ENCODE measurements around the gene PNPLA2. TPM values are rescaled to one million over a fixed set of nuclear protein-coding genes. Genes with fewer than 3 reads are reported as not detected.

PNPLA2 gene
- total RNA-seq, 2 experiments from 2014 or later, result 15.5 to 22.6 TPM

DNA sequence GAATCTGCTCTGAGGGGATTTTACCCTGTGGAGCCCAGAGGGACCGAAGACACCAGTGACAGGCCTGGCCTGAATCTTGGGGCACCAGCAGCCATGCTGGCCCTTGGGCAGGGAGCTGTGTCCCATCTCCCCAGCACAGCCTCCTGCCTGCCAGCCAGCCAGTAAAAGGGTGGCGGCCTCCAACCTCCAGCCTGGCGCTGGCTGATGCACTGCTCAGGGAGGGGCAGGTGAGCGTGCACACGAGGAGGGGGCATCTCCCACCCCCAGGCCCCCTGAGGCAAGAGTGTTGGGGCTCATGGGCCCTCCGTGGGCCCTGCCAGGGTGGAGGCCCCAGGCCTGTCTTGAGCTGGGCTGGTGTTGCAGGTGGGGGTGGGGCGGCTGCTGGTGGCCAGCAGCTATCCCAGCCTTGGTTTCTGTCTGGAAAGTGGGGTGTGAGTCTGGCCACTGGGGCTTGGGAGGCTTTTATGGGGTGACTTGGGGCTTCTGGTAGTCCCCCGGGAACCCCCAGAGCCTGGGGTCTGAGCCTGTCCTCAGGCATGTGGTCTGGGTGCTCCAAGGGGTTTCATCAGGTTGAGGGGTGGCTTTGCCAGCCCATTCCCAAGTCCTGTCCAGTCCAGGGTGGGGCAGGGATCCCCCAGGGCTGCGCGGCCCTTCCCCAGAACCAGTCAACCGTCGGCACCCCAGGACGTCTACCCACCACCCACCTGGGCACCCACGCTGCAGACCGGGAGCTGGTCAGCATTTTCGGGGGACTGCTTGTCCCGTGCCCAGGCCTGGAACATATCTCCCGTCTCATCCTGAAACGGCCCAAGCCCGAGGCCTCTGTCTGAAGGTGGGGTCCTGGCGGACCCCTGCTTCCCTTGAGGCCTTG lies 41.8 kb downstream of the PNPLA2 start:
- no peak overlapping the region for H3K27ac Mint-ChIP-seq

DNA sequence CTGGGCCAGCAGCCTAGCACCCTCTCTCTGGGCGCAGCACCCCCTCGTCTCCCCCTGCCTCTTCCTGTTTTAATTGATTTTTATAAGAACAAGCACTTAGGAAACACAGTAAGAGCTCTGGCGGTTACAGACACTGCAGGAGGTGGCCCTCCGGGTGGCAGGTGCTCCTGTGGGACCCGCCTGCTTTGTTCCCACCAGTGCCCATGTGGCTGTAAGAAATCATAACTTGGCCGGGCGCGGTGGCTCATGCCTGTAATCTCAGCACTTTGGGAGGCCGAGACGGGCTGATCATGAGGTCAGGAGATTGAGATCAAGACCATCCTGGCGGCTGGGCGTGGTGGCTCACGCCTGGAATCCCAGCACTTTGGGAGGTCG lies 42.4 kb downstream of the PNPLA2 start:
- Mint-ChIP-seq H3K27me3 (ENCODE audit: low read depth) (no peaks in the 10 kb centered on the region), H3K9me3 (no peaks in the 10 kb centered on the region), H3K36me3 (ENCODE audit: low read depth) (no peaks in the 10 kb centered on the region), H3K4me3 (no peak overlapping the region), H3K27ac (no peak overlapping the region), H3K4me1 (ENCODE audit: low read depth) (no peaks in the 10 kb centered on the region)
- CTCF ChIA-PET, result interaction anchor here (0.6 kb wide), 1 partner anchor 625 kb away, joined by 3 read pairs; no protein-coding TSS in a partner anchor
- no peak for DNase-seq
- intact Hi-C loops (cut with micrococcal nuclease), result no loop called here

More for the DNA sequence above, 41.8 kb downstream of the PNPLA2 start:
- H3K27me3 Mint-ChIP-seq (ENCODE audit: low read depth), result no peaks in the 10 kb centered on the region
- no peaks in the 10 kb centered on the region for H3K9me3 Mint-ChIP-seq
- no peaks in the 10 kb centered on the region for H3K36me3 Mint-ChIP-seq (ENCODE audit: low read depth)
- CTCF ChIA-PET, result interaction anchor here (0.6 kb wide), 1 partner anchor 625 kb away, joined by 3 read pairs; no protein-coding TSS in a partner anchor
- intact Hi-C loops (cut with micrococcal nuclease), result no loop called here
- H3K4me3 Mint-ChIP-seq, result no peak overlapping the region
- DNase-seq, result no peak
- no peaks in the 10 kb centered on the region for H3K4me1 Mint-ChIP-seq (ENCODE audit: low read depth)

DNA sequence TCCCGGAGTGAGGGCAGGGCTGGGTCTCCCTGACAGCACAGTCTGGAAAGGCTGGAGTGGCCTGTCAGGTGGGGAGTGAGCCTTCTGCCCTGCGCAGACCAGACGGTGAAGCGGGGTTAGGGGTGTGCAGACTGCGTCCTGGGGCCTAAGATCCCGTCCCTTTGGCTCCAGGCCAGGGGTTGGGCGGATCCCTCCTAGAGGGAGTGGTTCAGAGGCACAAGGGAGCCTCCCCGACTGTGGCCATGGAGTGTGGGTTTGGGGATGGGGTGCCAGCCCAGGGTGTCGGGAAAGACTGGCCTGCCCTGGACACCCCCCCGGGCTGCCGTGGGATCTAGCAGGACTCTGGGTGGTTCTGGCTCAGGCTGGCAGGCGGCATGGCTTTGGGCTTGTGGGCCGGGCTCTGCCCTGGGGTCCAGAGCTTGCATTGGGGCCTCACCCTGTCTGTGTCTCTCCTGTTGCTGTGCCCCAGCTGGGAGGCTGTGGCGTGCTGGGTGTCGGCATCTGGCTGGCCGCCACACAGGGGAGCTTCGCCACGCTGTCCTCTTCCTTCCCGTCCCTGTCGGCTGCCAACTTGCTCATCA lies 43.5 kb downstream of the PNPLA2 start:
- Mint-ChIP-seq H3K27me3 (ENCODE audit: low read depth) (no peaks in the 10 kb centered on the region), H3K9me3 (no peaks in the 10 kb centered on the region), H3K4me3 (no peak overlapping the region), H3K36me3 (ENCODE audit: low read depth) (no peaks in the 10 kb centered on the region), H3K4me1 (ENCODE audit: low read depth) (no peaks in the 10 kb centered on the region), H3K27ac (no peak overlapping the region)
- intact Hi-C loops (cut with micrococcal nuclease), result no loop called here
- CTCF ChIA-PET, result no interaction called here
- DNase-seq, result no peak

DNA sequence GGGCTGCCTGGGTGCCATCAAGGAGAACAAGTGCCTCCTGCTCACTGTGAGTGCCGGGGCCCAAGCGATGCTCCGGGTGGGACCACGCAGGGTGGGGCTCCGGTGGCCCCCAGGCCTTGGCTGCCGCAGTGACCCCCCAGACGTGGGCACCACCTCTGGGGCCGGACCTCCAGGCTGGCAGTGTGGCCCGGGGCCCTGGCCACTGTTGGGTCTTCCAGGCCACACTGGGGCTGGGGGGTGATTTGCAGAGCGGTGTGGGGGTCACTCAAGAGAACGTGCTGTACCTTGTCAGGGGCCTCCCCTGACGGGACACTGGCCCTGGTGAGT lies 43.9 kb downstream of the PNPLA2 start:
- Mint-ChIP-seq H3K36me3 (ENCODE audit: low read depth) (no peaks in the 10 kb centered on the region), H3K27ac (no peak overlapping the region), H3K4me3 (no peak overlapping the region), H3K27me3 (ENCODE audit: low read depth) (no peaks in the 10 kb centered on the region), H3K9me3 (no peaks in the 10 kb centered on the region), H3K4me1 (ENCODE audit: low read depth) (no peaks in the 10 kb centered on the region)
- CTCF ChIA-PET, result no interaction called here
- intact Hi-C loops (cut with micrococcal nuclease), result no loop called here
- DNase-seq, result no peak

DNA sequence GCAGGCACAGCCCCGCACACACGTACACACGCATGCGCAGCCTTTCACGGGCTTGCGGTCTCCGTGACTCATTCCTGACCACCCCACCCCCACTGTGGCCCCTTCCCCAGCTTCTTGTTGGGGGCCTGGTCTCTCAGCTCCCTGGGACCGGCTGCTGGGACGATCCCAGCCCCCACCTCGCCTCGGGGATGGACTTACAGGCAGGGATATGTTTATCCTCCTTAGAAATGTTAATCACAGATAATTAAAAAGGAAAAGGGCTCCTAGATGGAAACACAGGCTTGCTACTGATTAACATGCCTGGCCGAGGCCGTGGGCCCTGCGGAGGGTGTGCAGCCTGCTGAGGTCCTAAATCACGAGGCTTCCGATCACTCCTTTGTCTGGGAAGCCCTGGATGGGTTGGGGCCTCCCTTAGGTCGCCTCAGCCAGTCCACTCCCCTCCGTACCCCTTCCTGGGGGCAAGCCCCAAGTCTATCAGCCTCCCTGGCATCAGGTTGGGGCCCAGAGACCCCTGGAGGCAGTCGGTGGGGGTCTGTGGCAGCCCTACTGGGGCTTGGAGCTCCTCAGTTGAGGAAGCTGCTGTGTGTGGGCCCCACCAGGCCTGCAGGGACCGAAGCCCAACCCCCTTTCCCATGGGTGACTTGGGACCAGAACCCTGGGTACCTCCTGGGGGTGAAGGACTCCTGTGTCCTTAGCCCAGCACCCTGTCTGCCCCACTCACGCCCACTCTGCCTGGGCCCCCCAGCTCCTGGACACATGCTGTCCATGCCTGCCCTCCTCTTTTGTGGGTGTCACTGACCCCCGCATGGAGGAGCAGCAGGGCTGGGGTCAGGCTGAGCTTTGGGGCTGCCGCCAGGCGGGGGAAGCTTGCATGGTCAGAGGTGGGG lies 44.6 kb downstream of the PNPLA2 start:
- Mint-ChIP-seq H3K4me3 (no peak overlapping the region), H3K36me3 (ENCODE audit: low read depth) (no peaks in the 10 kb centered on the region), H3K27ac (no peak overlapping the region), H3K9me3 (no peaks in the 10 kb centered on the region), H3K27me3 (ENCODE audit: low read depth) (no peaks in the 10 kb centered on the region), H3K4me1 (ENCODE audit: low read depth) (no peaks in the 10 kb centered on the region)
- no peak for DNase-seq
- CTCF ChIA-PET, result interaction anchor here (1.3 kb wide), 1 partner anchor 15 kb away, joined by 6 read pairs; no protein-coding TSS in a partner anchor
- intact Hi-C loops (cut with micrococcal nuclease), result no loop called here

DNA sequence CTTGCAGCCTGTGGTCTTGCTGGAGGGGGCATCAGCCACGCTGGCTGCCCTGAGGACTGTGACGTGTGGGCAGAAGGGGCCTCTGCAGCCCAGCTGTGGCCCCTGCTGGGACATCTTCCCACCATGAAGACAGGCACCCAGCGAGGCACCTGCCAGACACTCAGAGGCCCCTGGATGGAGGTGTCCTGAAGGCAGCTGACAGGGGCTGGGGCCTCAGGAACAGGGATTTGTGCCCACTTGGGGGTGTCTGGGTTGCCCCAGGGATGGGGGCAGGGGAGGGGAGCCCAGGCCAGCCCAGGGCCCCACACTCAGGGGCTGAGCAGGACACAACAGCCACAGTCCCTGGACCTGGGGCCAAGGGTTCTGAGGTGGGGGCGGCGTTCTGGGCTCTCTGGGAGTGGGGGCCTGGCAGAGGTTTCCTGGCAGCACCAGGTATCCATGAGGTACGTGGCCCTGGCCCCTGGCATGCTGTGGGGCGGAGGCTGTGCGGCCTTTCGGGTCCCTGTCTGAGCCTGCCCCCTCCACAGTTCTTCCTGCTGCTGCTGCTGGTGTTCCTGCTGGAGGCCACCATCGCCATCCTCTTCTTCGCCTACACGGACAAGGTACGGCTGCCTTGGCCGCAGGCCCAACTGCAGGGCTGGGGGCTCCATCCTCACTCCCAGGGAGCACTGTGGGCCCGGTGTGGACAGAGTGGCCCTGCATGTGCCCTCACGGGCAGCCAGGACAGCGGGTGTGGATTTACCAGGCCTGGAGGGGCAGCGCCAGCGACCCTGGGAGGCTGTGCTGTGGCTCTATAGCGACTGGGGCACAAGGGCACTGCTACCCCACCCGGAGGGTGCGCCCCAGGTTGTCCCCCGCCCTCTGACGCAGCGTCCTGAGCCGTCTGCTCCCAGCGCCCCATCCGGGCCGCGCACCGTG lies 45.5 kb downstream of the PNPLA2 start:
- H3K4me3 Mint-ChIP-seq, result no peak overlapping the region
- H3K27me3 Mint-ChIP-seq (ENCODE audit: low read depth), result no peaks in the 10 kb centered on the region
- no peak overlapping the region for H3K27ac Mint-ChIP-seq
- H3K4me1 Mint-ChIP-seq (ENCODE audit: low read depth), result no peaks in the 10 kb centered on the region
- intact Hi-C loops (cut with micrococcal nuclease), result no loop called here
- no peaks in the 10 kb centered on the region for H3K36me3 Mint-ChIP-seq (ENCODE audit: low read depth)
- CTCF ChIA-PET, result interaction anchor here (1.3 kb wide), 1 partner anchor 16 kb away, joined by 6 read pairs; no protein-coding TSS in a partner anchor
- no peak for DNase-seq
- no peaks in the 10 kb centered on the region for H3K9me3 Mint-ChIP-seq

DNA sequence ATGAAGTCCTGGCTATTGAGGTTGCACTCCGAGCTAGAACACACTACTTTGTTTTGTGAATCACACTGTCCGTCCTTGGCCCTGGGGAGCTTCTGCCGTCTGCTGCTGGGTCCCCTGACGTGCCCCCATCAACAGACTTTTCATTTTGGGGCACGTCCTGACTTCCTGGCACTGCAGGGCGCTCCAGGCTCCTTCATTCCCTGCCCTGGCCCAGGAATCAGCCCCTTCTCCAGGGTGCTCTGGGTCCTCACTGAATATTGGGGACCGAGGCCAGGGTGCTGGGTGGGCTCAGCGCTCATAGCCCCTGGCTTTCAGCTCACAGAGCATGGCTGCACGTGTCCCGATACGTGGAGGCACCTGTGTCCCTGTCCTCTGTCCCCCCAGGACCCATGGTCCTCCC lies 46.2 kb downstream of the PNPLA2 start:
- H3K36me3 Mint-ChIP-seq (ENCODE audit: low read depth), result no peaks in the 10 kb centered on the region
- no peak for DNase-seq
- no peak overlapping the region for H3K4me3 Mint-ChIP-seq
- no peak overlapping the region for H3K27ac Mint-ChIP-seq
- CTCF ChIA-PET, result no interaction called here
- H3K9me3 Mint-ChIP-seq, result no peaks in the 10 kb centered on the region
- no peaks in the 10 kb centered on the region for H3K27me3 Mint-ChIP-seq (ENCODE audit: low read depth)
- intact Hi-C loops (cut with micrococcal nuclease), result no loop called here
- H3K4me1 Mint-ChIP-seq (ENCODE audit: low read depth), result no peaks in the 10 kb centered on the region

DNA sequence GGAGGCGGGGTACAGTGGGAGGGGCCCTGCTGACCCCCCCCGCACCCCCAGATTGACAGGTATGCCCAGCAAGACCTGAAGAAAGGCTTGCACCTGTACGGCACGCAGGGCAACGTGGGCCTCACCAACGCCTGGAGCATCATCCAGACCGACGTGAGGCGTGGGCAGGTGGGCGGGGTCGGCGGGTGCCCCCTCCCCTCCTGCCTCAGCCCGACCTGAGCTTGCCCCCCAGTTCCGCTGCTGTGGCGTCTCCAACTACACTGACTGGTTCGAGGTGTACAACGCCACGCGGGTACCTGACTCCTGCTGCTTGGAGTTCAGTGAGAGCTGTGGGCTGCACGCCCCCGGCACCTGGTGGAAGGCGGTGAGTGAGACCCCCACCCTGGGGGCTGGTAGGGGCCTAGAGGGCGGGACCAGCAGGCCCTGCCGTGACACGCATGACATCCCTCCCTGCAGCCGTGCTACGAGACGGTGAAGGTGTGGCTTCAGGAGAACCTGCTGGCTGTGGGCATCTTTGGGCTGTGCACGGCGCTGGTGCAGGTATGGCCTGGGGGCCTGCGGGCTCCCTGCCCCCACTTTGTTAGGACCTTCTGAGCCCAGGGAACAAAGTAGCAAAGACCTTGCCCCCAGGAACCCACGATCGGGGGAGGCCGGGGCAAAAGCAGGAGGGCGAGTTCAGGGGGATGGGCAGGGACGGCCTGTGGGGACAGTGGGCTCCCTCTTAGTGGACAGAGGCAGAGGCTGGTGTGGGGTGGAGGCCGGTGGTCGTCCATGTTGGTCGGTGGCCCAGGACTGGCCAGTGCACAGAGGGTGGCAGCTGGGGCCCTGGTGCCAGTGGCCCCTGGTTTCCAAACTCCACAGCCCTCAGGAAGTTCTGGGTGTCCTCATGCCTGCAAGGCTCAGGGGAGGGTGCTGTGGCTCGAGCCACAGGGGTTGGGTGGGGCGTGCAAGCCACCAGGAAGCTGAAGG lies 47.0 kb downstream of the PNPLA2 start:
- Mint-ChIP-seq H3K9me3 (no peaks in the 10 kb centered on the region), H3K27ac (no peak overlapping the region), H3K4me1 (ENCODE audit: low read depth) (no peaks in the 10 kb centered on the region), H3K36me3 (ENCODE audit: low read depth) (no peaks in the 10 kb centered on the region), H3K4me3 (no peak overlapping the region), H3K27me3 (ENCODE audit: low read depth) (no peaks in the 10 kb centered on the region)
- no peak for DNase-seq
- CTCF ChIA-PET, result no interaction called here
- intact Hi-C loops (cut with micrococcal nuclease), result no loop called here

DNA sequence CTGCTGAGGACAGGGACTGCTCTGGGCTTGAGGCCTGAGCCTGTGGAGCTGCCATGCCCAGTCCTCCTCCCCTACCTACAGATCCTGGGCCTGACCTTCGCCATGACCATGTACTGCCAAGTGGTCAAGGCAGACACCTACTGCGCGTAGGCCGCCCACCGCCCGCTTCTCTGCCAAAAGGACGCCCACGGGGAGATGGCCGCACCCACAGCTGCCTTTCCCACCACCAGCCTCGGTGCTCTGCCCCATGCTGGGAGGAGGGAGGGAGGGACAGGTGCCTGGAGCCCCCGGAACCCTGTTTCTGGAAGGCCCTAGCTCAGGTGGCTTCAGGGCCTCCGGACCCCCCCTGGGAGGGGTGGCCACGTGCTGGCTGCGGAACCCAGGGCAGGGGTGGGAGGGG lies 47.8 kb downstream of the PNPLA2 start:
- Mint-ChIP-seq H3K27ac (no peak overlapping the region), H3K9me3 (no peaks in the 10 kb centered on the region), H3K4me1 (ENCODE audit: low read depth) (no peaks in the 10 kb centered on the region), H3K4me3 (no peak overlapping the region), H3K36me3 (ENCODE audit: low read depth) (no peaks in the 10 kb centered on the region), H3K27me3 (ENCODE audit: low read depth) (no peaks in the 10 kb centered on the region)
- no peak for DNase-seq
- CTCF ChIA-PET, result no interaction called here
- intact Hi-C loops (cut with micrococcal nuclease), result no loop called here

DNA sequence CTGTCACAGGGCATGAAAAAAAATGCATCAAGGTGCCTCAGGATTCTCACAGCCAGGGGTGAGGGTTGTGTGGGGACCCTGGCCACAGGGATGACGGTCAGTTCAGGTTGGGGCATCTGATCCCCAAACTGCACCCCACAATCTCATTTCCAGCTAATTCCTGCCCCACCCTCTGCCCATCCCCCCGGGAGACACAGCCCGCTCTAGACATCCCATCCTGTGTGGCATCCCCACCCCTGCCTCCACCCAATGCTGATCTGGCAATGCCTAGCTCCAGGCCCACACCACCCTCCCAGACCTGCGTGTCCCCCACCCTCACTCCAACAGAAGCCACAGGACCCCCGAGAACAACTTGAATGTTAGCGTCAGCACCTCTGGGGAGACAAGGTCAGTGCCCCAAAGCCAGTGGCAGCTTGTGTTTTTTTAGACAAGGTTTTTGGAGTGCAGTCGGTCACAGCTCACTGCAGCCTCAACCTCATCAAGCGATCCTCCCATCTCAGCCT lies 49.2 kb downstream of the PNPLA2 start:
- DNase-seq, result no peak
- CTCF ChIA-PET, result interaction anchor here (1.1 kb wide), 1 partner anchor 19 kb away, joined by 3 read pairs; no protein-coding TSS in a partner anchor
- no peaks in the 10 kb centered on the region for H3K9me3 Mint-ChIP-seq
- H3K4me3 Mint-ChIP-seq, result no peak overlapping the region
- no peak overlapping the region for H3K27ac Mint-ChIP-seq
- H3K36me3 Mint-ChIP-seq (ENCODE audit: low read depth), result peaks cover 1% of the 10 kb centered on the region
- H3K27me3 Mint-ChIP-seq (ENCODE audit: low read depth), result no peaks in the 10 kb centered on the region
- intact Hi-C loops (cut with micrococcal nuclease), result no loop called here
- H3K4me1 Mint-ChIP-seq (ENCODE audit: low read depth), result no peaks in the 10 kb centered on the region

DNA sequence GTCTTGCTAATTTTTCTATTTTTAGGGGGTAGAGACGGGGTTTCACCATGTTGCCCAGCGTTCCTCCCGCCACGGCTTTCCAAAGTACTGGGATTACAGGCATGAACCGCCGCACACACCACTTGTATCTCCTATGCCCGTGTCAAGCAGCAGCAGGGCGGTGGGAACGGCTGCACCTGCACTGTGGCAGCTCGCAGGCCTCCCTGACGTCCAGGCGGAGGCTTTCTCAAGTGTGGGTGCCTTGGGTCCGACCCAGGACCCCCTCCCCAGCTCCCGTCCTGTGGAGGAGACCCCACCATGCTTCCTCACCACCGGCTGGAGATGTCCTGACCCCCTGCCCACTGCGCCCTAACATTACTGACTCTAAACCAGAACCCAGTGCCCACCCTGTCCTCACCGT lies 49.7 kb downstream of the PNPLA2 start:
- intact Hi-C loops (cut with micrococcal nuclease), result no loop called here

More for the DNA sequence above, 49.7 kb downstream of the PNPLA2 start:
- H3K27ac Mint-ChIP-seq, result no peak overlapping the region
- H3K9me3 Mint-ChIP-seq, result no peaks in the 10 kb centered on the region
- no peak overlapping the region for H3K4me3 Mint-ChIP-seq
- no peaks in the 10 kb centered on the region for H3K27me3 Mint-ChIP-seq (ENCODE audit: low read depth)
- peaks cover 1% of the 10 kb centered on the region for H3K36me3 Mint-ChIP-seq (ENCODE audit: low read depth)
- no peak for DNase-seq
- CTCF ChIA-PET, result no interaction called here
- no peaks in the 10 kb centered on the region for H3K4me1 Mint-ChIP-seq (ENCODE audit: low read depth)
